Measurements from ENCODE around the gene OTOP1.

GRCh38 chr4:4249866-4250265 lies 23.1 kb upstream of the OTOP1 start:
- TF ChIP-seq CTCF (IDR thresholded peaks at IDR 0.05) (no peak), POLR2A (IDR thresholded peaks at IDR 0.05) (no peak), EP300 (IDR thresholded peaks at IDR 0.05) (no peak)
